Putamen (tissue), 1 donor: ENCODE results near the gene CTDSP1.

Experiments used
- DNase-seq: peaks from one replicate; pipeline ENCODE4 v3.0.0-alpha.2; 2016; ENCODE audit warnings: low spot score

Gene CTDSP1

DNA sequence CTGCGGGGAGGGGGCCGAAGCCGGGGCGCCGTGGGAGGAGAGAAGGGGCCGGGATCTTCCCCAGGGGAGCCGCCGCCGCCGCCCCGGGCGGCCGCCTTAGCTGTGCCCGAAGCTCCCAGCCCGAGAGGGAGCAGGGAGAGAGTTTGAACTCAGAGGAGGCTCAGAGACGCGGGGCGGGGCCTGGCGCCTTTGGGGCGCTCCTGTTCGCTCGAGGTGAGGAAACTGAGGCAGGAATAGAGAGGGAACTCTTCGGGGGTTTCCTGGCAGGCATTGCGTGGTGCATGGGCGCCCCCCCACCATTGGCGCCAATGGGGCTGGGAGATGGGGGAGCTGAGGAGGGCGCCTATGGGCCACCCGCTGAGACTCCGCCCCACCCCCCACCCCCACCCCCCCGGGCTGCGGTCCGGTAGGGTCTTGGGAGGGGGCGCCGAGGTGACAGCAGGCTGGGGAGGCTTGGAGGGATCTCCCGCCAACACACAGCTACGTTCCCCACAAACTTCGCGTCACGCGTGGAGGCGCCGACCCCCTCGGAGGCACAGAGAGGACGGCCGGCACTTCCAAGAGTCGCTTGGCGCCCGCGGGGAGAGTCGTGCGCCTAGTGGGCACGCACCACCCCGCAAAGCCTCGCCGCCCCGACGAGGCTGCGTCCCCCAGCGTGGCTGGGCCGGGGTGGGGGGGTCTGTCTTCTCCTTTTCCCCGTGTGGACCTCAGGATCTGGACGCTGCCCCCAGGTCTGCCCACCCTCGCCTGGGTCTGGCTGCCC is 680 bp downstream of the CTDSP1 start:
- peak; percentile 21 for DNase-seq

DNA sequence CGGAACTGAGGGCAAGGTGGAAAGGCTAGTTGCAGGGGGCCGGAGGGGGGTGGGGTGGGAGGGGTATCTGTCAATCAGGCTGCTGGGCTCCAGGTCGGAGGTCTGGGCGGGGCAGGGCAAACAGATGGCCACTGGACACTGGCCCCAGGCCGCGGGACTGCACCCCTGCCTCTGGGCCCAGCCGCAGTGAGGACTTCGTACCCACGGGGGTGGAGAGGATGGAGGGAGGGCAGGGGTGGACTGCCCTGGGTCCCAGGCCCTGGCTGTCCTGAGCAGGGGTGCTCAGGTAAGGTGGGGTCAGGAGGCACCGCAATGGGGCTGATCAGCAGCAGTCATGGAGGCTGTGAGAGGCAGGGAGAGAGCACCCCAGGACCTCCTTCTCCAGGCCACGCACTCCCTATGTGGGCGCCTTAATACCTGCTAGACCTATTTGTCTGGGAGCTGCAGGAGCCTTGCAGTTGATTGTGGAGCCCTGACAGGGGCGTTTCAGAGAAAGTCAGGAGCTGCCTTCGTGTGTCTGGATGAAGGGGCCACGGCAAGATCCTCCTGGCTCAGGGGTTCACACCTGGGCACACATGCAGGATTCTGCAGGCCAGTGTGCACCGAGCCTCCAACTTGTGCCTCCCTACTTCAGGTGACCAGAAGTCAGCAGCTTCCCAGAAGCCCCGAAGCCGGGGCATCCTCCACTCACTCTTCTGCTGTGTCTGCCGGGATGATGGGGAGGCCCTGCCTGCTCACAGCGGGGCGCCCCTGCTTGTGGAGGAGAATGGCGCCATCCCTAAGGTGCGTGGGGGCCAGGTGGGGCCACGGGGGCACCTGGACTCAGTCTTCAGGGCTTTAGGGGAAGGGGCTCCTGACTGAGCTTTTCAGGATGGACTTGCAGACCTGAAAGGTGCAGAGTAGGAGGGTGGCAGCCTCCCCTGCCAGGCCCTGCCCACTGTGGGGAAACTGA is 1.5 kb downstream of the CTDSP1 start:
- DNase-seq: no peak

DNA sequence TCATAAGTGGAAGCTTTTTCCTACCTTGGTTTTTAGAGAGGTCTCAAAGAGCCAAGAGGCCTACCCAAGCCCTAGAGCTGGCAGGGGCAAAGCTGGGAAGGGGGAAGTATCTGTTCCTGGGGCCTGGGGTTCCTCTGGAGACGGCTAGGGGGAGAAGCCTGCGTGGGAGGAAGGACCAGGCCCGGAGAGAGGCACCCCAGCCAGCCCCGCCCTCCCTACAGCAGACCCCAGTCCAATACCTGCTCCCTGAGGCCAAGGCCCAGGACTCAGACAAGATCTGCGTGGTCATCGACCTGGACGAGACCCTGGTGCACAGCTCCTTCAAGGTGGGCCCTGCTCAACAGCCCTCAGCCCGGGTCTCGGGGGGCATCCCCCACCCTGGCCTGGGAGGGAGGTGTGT is 2.2 kb downstream of the CTDSP1 start:
- DNase-seq: no peak

DNA sequence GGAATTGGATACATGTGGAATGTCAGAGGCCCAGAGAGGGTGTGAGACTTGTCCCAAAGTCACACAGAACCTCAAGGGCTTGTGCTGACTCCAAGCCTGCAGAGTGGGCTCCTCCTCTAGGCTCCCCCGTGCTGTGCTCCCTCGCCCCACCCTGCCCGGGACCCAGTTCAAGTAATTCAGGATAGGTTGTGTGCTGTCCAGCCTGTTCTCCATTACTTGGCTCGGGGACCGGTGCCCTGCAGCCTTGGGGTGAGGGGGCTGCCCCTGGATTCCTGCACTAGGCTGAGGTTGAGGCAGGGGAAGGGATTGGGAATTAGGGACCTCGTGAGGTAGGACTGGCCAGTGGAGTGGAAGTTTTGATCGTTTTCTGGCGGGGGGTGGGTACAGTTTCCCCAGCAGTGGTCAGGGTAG is 2.8 kb downstream of the CTDSP1 start:
- no peak for DNase-seq

DNA sequence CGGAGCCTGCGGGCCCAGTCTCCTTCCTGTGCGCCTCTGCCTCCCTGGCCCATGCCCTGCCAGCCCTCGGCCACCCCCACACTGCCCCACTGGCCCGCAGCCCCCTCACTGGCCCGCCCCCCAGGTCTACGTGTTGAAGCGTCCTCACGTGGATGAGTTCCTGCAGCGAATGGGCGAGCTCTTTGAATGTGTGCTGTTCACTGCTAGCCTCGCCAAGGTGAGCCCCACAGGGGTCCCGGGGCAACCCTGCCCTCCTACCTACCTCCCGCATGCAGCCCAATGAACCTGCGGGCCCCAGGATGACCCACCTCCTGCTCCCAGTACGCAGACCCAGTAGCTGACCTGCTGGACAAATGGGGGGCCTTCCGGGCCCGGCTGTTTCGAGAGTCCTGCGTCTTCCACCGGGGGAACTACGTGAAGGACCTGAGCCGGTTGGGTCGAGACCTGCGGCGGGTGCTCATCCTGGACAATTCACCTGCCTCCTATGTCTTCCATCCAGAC is 3.3 kb downstream of the CTDSP1 start:
- DNase-seq: no peak

DNA sequence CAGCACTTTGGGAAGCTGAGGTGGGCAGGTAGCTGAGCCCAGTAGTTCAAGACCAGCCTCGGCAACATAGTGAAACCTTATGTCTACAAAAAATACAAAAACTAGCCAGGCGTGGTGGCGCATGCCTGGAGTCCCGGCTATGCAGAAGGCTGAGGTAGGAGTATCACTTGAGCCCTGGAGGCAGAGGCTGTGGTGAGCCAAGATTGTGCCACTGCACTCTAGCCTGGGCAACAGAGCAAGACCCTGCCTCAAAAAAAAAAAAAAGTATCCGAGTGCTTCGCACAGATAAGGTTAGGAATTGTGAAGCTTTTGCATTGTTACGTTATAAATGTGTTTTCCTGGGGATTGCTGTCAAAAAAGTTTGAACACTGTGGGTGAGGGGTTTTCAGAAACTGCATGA is 4.1 kb downstream of the CTDSP1 start:
- DNase-seq: no peak

DNA sequence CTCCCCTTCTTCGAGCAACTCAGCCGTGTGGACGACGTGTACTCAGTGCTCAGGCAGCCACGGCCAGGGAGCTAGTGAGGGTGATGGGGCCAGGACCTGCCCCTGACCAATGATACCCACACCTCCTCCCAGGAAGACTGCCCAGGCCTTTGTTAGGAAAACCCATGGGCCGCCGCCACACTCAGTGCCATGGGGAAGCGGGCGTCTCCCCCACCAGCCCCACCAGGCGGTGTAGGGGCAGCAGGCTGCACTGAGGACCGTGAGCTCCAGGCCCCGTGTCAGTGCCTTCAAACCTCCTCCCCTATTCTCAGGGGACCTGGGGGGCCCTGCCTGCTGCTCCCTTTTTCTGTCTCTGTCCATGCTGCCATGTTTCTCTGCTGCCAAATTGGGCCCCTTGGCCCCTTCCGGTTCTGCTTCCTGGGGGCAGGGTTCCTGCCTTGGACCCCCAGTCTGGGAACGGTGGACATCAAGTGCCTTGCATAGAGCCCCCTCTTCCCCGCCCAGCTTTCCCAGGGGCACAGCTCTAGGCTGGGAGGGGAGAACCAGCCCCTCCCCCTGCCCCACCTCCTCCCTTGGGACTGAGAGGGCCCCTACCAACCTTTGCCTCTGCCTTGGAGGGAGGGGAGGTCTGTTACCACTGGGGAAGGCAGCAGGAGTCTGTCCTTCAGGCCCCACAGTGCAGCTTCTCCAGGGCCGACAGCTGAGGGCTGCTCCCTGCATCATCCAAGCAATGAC is 4.8 kb downstream of the CTDSP1 start:
- no peak for DNase-seq

DNA sequence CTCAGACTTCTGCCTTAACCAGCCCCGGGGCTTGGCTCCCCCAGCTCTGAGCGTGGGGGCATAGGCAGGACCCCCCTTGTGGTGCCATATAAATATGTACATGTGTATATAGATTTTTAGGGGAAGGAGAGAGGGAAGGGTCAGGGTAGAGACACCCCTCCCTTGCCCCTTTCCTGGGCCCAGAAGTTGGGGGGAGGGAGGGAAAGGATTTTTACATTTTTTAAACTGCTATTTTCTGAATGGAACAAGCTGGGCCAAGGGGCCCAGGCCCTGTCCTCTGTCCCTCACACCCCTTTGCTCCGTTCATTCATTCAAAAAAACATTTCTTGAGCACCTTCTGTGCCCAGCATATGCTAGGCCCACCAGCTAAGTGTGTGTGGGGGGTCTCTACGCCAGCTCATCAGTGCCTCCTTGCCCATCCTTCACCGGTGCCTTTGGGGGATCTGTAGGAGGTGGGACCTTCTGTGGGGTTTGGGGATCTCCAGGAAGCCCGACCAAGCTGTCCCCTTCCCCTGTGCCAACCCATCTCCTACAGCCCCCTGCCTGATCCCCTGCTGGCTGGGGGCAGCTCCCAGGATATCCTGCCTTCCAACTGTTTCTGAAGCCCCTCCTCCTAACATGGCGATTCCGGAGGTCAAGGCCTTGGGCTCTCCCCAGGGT is 5.5 kb downstream of the CTDSP1 start:
- no peak for DNase-seq

DNA sequence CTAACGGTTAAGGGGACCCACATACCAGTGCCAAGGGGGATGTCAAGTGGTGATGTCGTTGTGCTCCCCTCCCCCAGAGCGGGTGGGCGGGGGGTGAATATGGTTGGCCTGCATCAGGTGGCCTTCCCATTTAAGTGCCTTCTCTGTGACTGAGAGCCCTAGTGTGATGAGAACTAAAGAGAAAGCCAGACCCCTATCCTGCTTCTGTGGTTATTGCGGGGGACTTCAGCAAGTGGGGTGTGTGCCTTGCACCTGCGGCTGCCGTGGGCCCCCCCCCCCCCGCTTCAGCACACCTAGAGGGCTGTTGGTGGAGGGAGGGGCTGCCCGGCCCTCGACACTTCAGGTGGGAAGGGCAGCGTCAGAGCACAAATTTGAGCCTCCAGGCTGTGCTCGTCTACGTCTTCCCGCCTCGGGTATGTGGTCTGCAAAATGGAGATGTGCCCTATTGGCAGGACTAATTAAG is 6.1 kb downstream of the CTDSP1 start:
- no peak for DNase-seq

DNA sequence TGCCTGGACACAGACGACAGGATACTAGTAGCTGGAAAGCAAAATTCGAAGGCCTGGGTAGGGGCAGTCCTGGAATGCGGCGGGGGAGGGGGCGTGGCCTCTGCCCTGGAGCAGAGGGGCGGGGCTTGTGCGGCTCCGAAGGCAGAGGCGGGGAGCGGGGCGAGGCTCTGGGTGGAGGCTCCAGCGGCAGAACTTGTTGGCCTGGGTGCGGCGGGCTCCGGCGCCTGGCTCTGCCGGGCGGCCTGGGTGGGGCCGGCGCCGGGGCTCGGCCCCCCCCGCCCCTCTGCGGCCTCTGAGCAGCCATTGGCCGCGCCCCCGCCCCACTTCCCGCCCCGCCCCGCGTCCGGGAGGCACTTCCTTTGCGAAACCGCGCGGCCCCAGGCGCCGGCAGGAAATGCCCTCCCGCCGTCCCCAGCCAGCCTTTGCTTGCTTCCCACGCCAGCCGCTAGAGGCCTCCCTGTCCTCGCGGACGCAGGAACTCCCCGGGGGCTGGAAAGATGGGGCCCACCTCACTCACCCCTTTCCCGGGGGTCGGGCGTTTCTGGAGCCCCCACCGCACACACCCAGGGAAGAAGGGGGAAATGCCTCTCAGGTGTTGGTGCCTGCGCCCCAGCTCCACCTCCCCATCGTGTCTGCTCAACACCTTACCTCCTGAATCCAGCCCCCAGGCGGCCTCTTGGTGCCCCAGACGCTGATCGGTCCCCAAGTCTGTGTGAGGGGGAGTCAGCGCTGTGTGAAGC is 6.7 kb downstream of the CTDSP1 start:
- DNase-seq: peak; percentile 97

DNA sequence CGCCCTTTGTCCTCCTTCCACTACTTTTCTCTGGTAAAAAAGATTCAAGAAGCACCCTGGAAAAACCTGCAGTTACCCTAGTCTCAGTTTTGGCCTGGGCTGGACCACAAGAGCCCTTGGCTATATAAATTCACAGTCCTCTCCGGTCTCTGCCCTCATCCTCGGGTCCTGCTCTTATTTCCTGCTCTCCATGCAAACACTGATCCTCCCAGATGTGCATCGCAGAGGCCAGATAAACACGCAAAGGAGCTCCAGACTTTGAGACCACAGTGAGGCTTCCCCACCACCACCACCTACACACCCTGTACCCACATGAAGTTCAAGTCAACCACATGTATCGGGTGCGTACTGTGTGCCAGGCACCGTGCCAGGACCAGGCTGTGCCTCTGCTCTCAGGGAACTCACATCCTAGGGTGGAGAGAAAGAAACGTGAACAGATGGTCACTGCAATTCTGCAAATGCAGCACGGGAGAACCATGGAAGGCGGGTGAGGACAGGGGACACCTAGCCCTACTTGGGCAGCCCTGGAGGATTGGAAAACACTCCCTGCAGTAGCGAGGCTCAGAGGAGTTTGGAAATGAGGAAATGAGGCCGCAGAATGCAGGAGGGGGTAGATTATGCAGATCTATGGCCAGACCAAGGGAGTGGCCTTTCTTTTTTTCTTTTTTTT is 7.4 kb downstream of the CTDSP1 start:
- peak; percentile 23 for DNase-seq

DNA sequence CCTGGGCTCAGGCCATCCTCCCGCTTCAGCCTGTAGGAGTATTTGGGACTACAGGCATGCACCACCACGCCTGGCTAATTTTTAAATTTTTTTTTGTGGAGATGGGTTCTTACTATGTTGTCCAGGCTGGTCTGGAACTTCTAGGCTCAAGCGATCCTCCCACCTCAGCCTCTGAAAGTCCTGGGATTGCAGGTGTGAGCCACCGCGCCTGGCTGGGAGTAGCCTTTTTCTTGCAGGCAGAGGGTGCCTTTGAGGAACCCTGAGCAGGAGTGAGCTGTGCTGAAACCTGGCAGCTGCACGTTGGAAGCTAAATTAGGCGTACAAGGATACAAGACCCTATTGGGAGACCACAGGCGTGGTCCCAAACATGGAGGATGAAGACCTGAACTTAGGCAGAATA is 8.0 kb downstream of the CTDSP1 start:
- no peak for DNase-seq

DNA sequence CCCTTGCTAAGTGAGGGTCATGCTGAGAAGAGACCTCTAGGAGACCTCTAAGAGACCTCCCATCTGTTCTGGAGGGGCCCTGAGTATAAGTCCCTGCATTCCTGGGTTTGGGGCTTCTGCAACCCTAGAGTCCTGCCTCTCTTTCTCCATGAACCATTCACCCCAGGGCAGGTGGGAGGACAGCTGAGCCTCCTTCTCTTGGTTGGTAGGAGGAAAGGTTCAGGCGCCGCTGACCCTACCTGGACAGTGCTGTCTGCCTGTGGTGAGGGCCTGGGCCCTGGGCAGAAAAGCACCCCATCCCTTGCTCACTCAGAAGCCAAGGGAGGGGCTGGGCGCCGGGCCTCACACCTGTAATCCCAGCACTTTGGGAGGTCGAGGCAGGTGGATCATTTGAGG is 18.7 kb downstream of the CTDSP1 start:
- DNase-seq: no peak

DNA sequence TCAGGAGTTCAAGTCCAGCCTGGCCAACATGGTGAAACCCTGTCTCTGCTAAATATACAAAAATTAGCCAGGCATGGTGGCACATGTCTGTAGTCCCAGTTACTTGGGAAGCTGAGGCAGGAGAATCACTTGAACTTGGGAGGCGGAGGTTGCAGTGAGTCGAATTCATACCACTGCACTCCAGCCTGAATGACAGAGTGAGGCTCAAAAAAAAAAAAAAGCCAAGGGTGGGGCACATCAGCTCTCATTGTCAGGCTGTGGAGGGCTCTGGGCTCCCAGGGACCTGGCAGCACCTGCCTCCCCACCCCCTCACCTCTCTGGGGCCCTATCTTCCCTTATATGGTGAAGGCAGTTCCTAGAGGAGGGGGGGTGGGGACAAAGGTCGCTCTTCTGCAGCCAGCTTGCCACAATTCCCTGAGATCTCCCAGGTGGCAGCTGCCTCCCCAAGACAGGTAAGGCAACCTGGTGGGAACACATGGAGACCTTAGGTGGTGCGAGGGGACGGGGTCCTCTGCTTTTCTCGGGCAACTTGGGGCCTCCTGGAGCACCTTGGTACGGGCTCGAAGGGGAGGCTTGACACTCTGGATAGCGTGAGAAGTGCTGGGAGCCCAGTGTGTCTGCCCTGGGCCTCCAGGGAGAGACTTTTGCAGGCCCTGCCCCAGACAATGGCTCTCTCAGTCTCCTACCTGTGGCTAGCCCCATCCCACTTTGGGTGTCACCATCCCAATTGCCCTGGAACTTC is 19.2 kb downstream of the CTDSP1 start, which contains the start of gene VIL1:
VIL1 (plus strand) TSS at position 407 of the 742 bp plus-strand sequence. CDS start 4,656 bp downstream, outside the sequence.
- no peak for DNase-seq

DNA sequence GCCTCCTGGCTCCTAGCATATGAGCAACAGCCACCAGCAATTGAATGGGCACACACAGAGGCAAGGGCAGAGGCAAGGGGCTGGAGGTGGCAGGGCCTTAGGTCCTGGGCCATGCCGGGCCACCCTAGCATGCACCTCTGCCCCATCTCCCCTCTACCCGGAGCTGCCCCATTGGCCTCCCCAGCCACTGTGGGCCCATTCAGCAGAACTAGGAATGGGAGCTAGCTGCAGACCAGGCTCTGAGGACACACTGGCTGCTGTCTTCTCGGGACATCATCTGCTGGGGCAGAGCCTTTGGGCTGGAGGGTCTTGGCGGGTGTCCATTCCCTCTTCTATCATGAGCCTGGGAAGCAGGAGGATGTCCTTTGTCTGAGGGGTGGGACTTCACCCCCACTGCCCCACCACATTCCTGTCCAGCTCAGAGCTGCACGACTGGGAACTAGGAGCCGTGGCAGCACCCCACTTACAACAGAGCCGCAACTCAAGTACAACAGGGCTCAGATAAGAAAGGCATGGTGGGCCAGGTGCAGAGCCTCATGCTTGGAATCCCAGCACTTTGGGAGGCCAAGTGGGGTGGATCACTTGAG is 20.1 kb downstream of the CTDSP1 start:
- no peak for DNase-seq

DNA sequence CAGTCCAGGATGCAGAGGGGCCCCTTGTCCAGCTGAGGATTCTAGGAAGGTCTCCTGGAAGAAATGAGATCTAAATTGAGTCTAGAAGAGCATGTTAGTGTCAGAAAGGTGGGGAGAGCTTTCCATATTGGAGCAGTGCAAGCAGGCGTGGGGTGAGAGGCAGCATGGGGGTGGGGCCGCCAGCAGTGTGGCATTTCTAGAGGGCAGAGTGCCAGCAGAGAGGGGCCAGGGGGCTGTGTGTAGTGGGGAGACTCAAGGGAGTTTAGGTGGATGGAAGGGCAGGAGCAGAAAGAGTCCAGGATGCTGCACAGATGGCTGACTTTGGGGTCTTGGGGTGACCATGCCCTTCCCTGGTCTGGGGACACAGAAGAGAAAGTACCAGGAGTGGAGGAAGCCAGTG is 21.4 kb downstream of the CTDSP1 start:
- DNase-seq: no peak

DNA sequence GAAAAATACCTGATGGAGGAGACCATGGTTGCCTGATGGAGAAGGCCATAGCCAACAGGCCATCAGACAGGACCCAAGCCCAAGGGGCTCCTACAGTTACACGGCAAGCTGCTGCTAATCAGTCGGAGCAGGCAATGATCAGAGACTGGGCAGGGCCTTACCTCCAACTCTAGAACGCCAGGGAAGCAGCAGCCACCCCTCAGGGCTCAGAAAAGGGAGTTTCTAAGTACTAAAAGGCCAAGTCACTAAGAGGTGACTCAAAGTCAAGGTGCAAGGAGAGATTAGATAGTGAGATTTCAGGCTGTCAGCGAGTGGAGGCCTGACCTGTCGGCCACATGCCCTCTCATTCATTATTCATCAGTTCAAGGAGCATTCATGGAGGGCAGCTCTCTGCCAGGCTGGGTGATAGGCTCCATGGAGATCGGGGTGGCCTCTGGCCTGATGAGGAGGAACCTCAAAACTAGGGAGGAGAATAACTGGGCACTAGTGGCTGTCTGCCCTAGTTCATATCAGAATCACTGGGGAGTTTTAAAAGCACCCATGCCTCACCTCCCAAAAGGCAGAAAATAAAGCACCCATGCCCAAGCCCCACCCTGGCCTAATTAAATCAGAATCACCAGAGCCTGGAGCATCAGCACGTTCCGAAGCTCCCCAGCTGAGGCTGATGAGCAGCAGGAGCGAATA is 22.9 kb downstream of the CTDSP1 start:
- DNase-seq: no peak

DNA sequence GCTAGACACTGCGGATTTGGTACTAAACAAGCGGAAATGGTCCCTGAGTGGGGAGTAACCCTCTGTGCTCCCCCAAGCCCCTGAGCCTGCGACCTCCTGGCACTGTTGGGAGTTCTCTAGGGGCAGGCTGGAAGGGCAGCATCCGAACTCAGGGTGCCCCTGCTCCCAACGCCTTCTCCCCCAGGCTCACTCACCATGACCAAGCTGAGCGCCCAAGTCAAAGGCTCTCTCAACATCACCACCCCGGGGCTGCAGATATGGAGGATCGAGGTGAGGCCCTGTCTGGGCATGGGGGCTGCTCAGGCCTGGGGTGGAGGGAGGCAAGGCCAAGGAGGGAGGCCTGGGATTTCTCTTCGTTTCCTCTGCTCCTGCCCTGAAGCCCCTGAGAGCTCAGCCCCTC is 23.9 kb downstream of the CTDSP1 start:
- no peak for DNase-seq

DNA sequence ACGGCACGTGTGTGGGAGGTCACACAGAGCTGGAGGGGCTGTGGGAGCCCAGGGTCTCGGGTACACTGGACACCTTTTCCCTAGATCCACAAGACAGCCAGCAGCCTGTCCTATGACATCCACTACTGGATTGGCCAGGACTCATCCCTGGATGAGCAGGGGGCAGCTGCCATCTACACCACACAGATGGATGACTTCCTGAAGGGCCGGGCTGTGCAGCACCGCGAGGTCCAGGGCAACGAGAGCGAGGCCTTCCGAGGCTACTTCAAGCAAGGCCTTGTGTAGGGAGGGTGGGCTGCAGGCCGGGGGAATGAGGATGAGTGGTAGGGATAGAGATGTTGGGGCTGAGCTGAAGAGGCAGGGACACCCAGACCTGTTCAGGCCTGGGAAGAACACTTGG is 25.9 kb downstream of the CTDSP1 start:
- no peak for DNase-seq
